Lower leg skin (tissue), 3 donors: ENCODE results near the gene DNAAF1.

Experiments
- POLR2A ChIP-seq, 2 donors: fragments of 450-650 bp; IDR thresholded peaks; one replicate each; pipeline ENCODE4 v1.6.1; 2016 to 2017; ENCODE audit warnings: antibody characterized with exemption in 2 of 2, mild to moderate bottlenecking in 1 of 2, moderate library complexity in 1 of 2
- TF ChIP-seq, protein P1 (sequence below), 3 donors: fragments of 450-650 bp; IDR thresholded peaks; one replicate each; pipeline ENCODE4 v1.5.1; 2016; ENCODE audit warnings: antibody characterized with exemption in 3 of 3, mild to moderate bottlenecking in 3 of 3, moderate library complexity in 2 of 3

DNA sequence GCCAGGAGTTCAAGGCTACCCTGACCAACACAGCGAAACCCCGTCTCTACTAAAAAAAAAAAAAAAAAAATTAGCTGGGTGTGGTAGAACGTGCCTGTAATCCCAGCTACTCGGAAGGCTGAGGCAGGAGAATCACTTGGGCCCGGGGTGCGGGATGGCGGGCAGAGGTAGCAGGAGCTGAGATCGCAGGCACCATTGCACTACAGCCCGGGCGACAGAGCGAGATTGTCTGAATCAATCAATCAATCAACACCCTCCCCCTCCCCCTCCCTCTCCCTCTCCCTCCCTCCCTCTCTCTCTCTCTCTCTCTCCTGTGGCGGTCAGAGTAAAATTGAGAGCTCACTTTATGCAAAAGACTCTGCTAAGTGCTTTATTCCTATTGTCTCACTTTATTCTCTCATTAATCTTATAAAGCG, 1.3 kb upstream of the DNAAF1 start:
- no peak for TF ChIP-seq POLR2A (IDR thresholded peaks at IDR 0.05)
- TF ChIP-seq, protein P1, sequence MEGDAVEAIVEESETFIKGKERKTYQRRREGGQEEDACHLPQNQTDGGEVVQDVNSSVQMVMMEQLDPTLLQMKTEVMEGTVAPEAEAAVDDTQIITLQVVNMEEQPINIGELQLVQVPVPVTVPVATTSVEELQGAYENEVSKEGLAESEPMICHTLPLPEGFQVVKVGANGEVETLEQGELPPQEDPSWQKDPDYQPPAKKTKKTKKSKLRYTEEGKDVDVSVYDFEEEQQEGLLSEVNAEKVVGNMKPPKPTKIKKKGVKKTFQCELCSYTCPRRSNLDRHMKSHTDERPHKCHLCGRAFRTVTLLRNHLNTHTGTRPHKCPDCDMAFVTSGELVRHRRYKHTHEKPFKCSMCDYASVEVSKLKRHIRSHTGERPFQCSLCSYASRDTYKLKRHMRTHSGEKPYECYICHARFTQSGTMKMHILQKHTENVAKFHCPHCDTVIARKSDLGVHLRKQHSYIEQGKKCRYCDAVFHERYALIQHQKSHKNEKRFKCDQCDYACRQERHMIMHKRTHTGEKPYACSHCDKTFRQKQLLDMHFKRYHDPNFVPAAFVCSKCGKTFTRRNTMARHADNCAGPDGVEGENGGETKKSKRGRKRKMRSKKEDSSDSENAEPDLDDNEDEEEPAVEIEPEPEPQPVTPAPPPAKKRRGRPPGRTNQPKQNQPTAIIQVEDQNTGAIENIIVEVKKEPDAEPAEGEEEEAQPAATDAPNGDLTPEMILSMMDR (IDR thresholded peaks at IDR 0.05): no peak
